ENCODE results near the gene MAP2.

The MAP2 gene

GRCh38 chr2:209495855-209496585 is 72.2 kb downstream of the MAP2 start:
- H2AFZ ChIP-seq (ENCODE audit: low read depth): no peak overlapping the region
- no peak overlapping the region for H3K4me3 ChIP-seq (IDR thresholded peaks at IDR 0.05; ENCODE audit: insufficient read depth, low read depth, low read length)
- no peaks in the 10 kb centered on the region for H3K36me3 ChIP-seq (ENCODE audit: insufficient read depth)
- no peaks in the 10 kb centered on the region for H3K27me3 ChIP-seq (ENCODE audit: insufficient read depth, low read depth)
- no peaks in the 10 kb centered on the region for H4K20me1 ChIP-seq (ENCODE audit: insufficient read depth)
- H3K4me2 ChIP-seq: no peak overlapping the region
- H3K27ac ChIP-seq: no peak overlapping the region
- no peak for TF ChIP-seq CTCF (conservative IDR thresholded peaks at IDR 0.05; ENCODE audit: low read depth, low read length)
- H3K9ac ChIP-seq: no peak overlapping the region
- H3K79me2 ChIP-seq (ENCODE audit: insufficient read depth, low read depth): no peaks in the 10 kb centered on the region
- H3K4me1 ChIP-seq (ENCODE audit: low read depth, poor library complexity, severe bottlenecking): peaks cover 8% of the 10 kb centered on the region

- H2AFZ ChIP-seq (ENCODE audit: low read depth): no peak overlapping the region
- no peak overlapping the region for H3K4me2 ChIP-seq
- H3K9ac ChIP-seq: no peak overlapping the region
- H3K4me3 ChIP-seq (IDR thresholded peaks at IDR 0.05; ENCODE audit: insufficient read depth, low read depth, low read length): no peak overlapping the region
- H3K79me2 ChIP-seq (ENCODE audit: insufficient read depth, low read depth): no peaks in the 10 kb centered on the region
- no peaks in the 10 kb centered on the region for H4K20me1 ChIP-seq (ENCODE audit: insufficient read depth)
- no peaks in the 10 kb centered on the region for H3K36me3 ChIP-seq (ENCODE audit: insufficient read depth)
- H3K27ac ChIP-seq: no peak overlapping the region
- peaks cover 8% of the 10 kb centered on the region for H3K4me1 ChIP-seq (ENCODE audit: low read depth, poor library complexity, severe bottlenecking)
- no peak for TF ChIP-seq CTCF (conservative IDR thresholded peaks at IDR 0.05; ENCODE audit: low read depth, low read length)
- H3K27me3 ChIP-seq (ENCODE audit: insufficient read depth, low read depth): no peaks in the 10 kb centered on the region
Measured at GRCh38 chr2:209496586-209496982, 72.7 kb downstream of the MAP2 start.

- Histone ChIP-seq H3K27me3 (ENCODE audit: insufficient read depth, low read depth) (no peaks in the 10 kb centered on the region), H3K36me3 (ENCODE audit: insufficient read depth) (no peaks in the 10 kb centered on the region), H3K4me3 (IDR thresholded peaks at IDR 0.05; ENCODE audit: insufficient read depth, low read depth, low read length) (no peak overlapping the region), H2AFZ (ENCODE audit: low read depth) (no peak overlapping the region; the same call in 1 of the 2 replicates), H3K27ac (no peak overlapping the region), H3K9ac (no peak overlapping the region), H3K4me2 (no peak overlapping the region), H3K79me2 (ENCODE audit: insufficient read depth, low read depth) (no peaks in the 10 kb centered on the region), H4K20me1 (ENCODE audit: insufficient read depth) (no peaks in the 10 kb centered on the region), H3K4me1 (ENCODE audit: low read depth, poor library complexity, severe bottlenecking) (peaks cover 8% of the 10 kb centered on the region)
- TF ChIP-seq CTCF (conservative IDR thresholded peaks at IDR 0.05; ENCODE audit: low read depth, low read length): no peak
Measured at GRCh38 chr2:209498614-209499013, 74.8 kb downstream of the MAP2 start.

- H3K36me3 ChIP-seq (ENCODE audit: insufficient read depth): no peaks in the 10 kb centered on the region
- H3K4me2 ChIP-seq: no peak overlapping the region
- H3K27me3 ChIP-seq (ENCODE audit: insufficient read depth, low read depth): no peaks in the 10 kb centered on the region
- H3K79me2 ChIP-seq (ENCODE audit: insufficient read depth, low read depth): no peaks in the 10 kb centered on the region
- H4K20me1 ChIP-seq (ENCODE audit: insufficient read depth): no peaks in the 10 kb centered on the region
- H3K27ac ChIP-seq: no peak overlapping the region
- H3K4me3 ChIP-seq (IDR thresholded peaks at IDR 0.05; ENCODE audit: insufficient read depth, low read depth, low read length): no peak overlapping the region
- peaks cover 9% of the 10 kb centered on the region for H3K4me1 ChIP-seq (ENCODE audit: low read depth, poor library complexity, severe bottlenecking)
- no peak for TF ChIP-seq CTCF (conservative IDR thresholded peaks at IDR 0.05; ENCODE audit: low read depth, low read length)
- no peak overlapping the region; the same call in 1 of the 2 replicates for H2AFZ ChIP-seq (ENCODE audit: low read depth)
- H3K9ac ChIP-seq: no peak overlapping the region
Measured at GRCh38 chr2:209499069-209499468, 75.2 kb downstream of the MAP2 start.

Measured in KMS-11 (cell line).